Psoas muscle (tissue), 8 donors: ENCODE measurements around the gene TTC5. TPM values are rescaled to one million over a fixed set of nuclear protein-coding genes. Genes with fewer than 3 reads are reported as not detected.
A peak's percentile ranks its signal among the peaks of the same experiment; 100 is the strongest.
"Not testable (repeated sequence)": the region's sequence is repeated elsewhere in the genome, so short reads cannot be mapped to it uniquely, and the experiment has no call there.

Experiments used
- ATAC-seq, 4 donors: fragments of 200-7000 bp; cut with Tn5 transposase; one replicate each; pipeline ENCODE4 v1.9.1; 2020; ENCODE audit warnings: moderate library complexity in 3 of 4, mild to moderate bottlenecking in 2 of 4
- DNase-seq, 2 donors: peaks; one replicate each; pipeline ENCODE4 v3.0.0-alpha.2; 2020
- H3K27ac ChIP-seq: fragments of 200-600 bp; one replicate; pipeline ENCODE4 v1.8.0; 2022
- H3K27me3 ChIP-seq, 3 donors: fragments of 200-600 bp in 1 of 3; one replicate each; pipeline versions ENCODE4 v1.6.1 to v1.8.0; 2013 to 2022; ENCODE audit warnings: low read length in 2 of 3, mild to moderate bottlenecking in 2 of 3, moderate library complexity in 1 of 3; ENCODE audit not compliant: insufficient read depth in 3 of 3
- H3K36me3 ChIP-seq, 2 donors: fragments of 200-600 bp in 1 of 2; one replicate each; pipeline versions ENCODE4 v1.6.1 to v1.8.0; 2013 to 2022; ENCODE audit warnings: low read depth in 1 of 2, mild to moderate bottlenecking in 1 of 2, moderate library complexity in 1 of 2; ENCODE audit not compliant: insufficient read depth in 1 of 2
- H3K4me1 ChIP-seq: fragments of 200-600 bp; one replicate; pipeline ENCODE4 v1.8.0; 2022
- H3K4me3 ChIP-seq: fragments of 200-600 bp; one replicate; pipeline ENCODE4 v1.8.0; 2022; ENCODE audit warnings: mild to moderate bottlenecking
- H3K9me3 ChIP-seq: fragments of 200-600 bp; one replicate; pipeline ENCODE4 v1.8.0; 2022
- CTCF ChIP-seq: fragments of 200-600 bp; IDR thresholded peaks from one replicate; pipeline ENCODE4 v1.8.0; 2022; ENCODE audit warnings: antibody characterized with exemption
- WGBS, 3 donors: extraction: QIAGEN DNeasy Blood & Tissue Kit; methylation state at CpG; one replicate each; pipeline versions ENCODE4 v1.1.6 to v1.1.7; 2013; 5-methylcytosine and 5-hydroxymethylcytosine counted together
- intact Hi-C, 2 donors: fragments of 100-400 bp; cut with DNase I; formaldehyde crosslinking; loops; one replicate each; pipeline versions ENCODE4 v1.11.0 to v1.14.2; 2022
- polyA plus RNA-seq, 3 donors: library from polyadenylated mRNA; stranded (reverse); fragments of 200-250 nt; gene quantifications; one replicate each; pipeline ENCODE4 v1.2.3, GENCODE V29; 2013
- total RNA-seq, 4 donors: library from RNA; stranded (reverse); fragmentation: NEBNext Ultra II Directional in 2 of 4; extraction: Animal tissue kit (Norgen Biotek cat#: 25700) in 2 of 4; gene quantifications; one replicate each; pipeline versions ENCODE4 v1.2.1 to v1.2.4, GENCODE V29; 2021 to 2023
- donor health status: healthy with polysubstance abuse.
- donor health status: DM: no; HTN: no; CAD: no; lungs with moderate emphysema.
- donor health status: Bipolar disorder and iron deficiency.
- donor health status: healthy.
- donor health status: DM: yes; HTN: yes; CAD: no.
- donor health status: DM: no; HTN: no; CAD: no.
- donor health status: DM: no; HTN: no; CAD: no.
- donor health status: DM: yes; HTN: yes; CAD: no.

Gene TTC5
- total and polyA plus RNA-seq, 7 donors: 3.2 to 10.4 (median 6.2) TPM

GRCh38 chr14:20341646-20342045 lies 35.9 kb upstream of the TTC5 start:
- 57 to 70% (median 57%) methylated on average over 2 of the region's 2 CpGs for WGBS, 3 donors
- no peaks in the 10 kb centered on the region for H3K27me3 ChIP-seq
- H3K4me1 ChIP-seq: peaks cover 4% of the 10 kb centered on the region
- ATAC-seq: no peak
- DNase-seq: no peak
- peaks cover 2 to 19% of the 10 kb centered on the region in 2 donors for H3K36me3 ChIP-seq
- H3K27ac ChIP-seq: peak overlapping the region; percentile 93
- peak overlapping the region; percentile 90 for H3K4me3 ChIP-seq
- intact Hi-C loops: loop anchor here (2.0 to 5.0 kb wide), 2 partner anchors 113 to 121 kb away; partner anchors contain the start of genes APEX1 (in 1 of the 2), OSGEP (in 1 of the 2) and PIP4P1 (in 1 of the 2)
- TF ChIP-seq CTCF: no peak
- no peaks in the 10 kb centered on the region for H3K9me3 ChIP-seq

GRCh38 chr14:20341032-20341431 lies 35.3 kb upstream of the TTC5 start:
- not testable (repeated sequence) for ATAC-seq, H3K4me1 ChIP-seq, H3K27me3 ChIP-seq, H3K4me3 ChIP-seq, DNase-seq, H3K9me3 ChIP-seq, H3K27ac ChIP-seq
- WGBS, 3 donors: 85 to 93% (median 88%) methylated on average over 4 of the region's 4 CpGs
- peaks cover 2 to 13% of the 10 kb centered on the region in 2 donors for H3K36me3 ChIP-seq
- intact Hi-C loops: loop anchor here in 1 of 2 donors (5.0 kb wide), 1 partner anchor 121 kb away; the partner anchor contains the start of gene PIP4P1

GRCh38 chr14:20334017-20334416 lies 28.3 kb upstream of the TTC5 start:
- H3K9me3 ChIP-seq: no peaks in the 10 kb centered on the region
- DNase-seq (no peak), ATAC-seq (no peak)
- TF ChIP-seq CTCF: no peak
- H3K27ac ChIP-seq: no peak overlapping the region
- H3K27me3 ChIP-seq: no peaks in the 10 kb centered on the region
- peaks cover 14% of the 10 kb centered on the region for H3K4me1 ChIP-seq
- intact Hi-C loops: loop anchor here in 1 of 2 donors (10.0 kb wide), 1 partner anchor 351 kb away; the partner anchor contains the start of genes ANG and RNASE4
- peaks cover 0 to 1% of the 10 kb centered on the region in 2 donors for H3K36me3 ChIP-seq
- no peak overlapping the region for H3K4me3 ChIP-seq
- WGBS, 3 donors: 82 to 85% (median 84%) methylated on average over 7 of the region's 7 CpGs

GRCh38 chr14:20333494-20333841 lies 27.7 kb upstream of the TTC5 start:
- ATAC-seq (peak in 1 of 4 donors; percentile 16), DNase-seq (no peak)
- WGBS, 3 donors: 9 to 16% (median 13%) methylated on average over 3 of the region's 3 CpGs
- Histone ChIP-seq H3K27me3 (no peaks in the 10 kb centered on the region), H3K4me1 (peaks cover 14% of the 10 kb centered on the region), H3K9me3 (no peaks in the 10 kb centered on the region), H3K4me3 (peak overlapping the region; percentile 77), H3K27ac (peak overlapping the region; percentile 85), H3K36me3 (peaks cover 0 to 7% of the 10 kb centered on the region in 2 donors)
- TF ChIP-seq CTCF: no peak
- intact Hi-C loops: loop anchor here in 1 of 2 donors (10.0 kb wide), 1 partner anchor 351 kb away; the partner anchor contains the start of genes ANG and RNASE4

GRCh38 chr14:20332788-20333493 lies 27.2 kb upstream of the TTC5 start, which contains the start of gene CCNB1IP1:
Gene CCNB1IP1, minus strand, starts transcription at chr14:20333279. Its CDS starts 16,756 bp downstream, at chr14:20316523.
- Histone ChIP-seq H3K27me3 (no peaks in the 10 kb centered on the region), H3K27ac (peak within 1 kb of the TSS; percentile 85), H3K9me3 (no peaks in the 10 kb centered on the region), H3K4me1 (peaks cover 14% of the 10 kb centered on the region), H3K36me3 (peaks cover 0 to 12% of the 10 kb centered on the region in 2 donors), H3K4me3 (peak within 1 kb of the TSS; percentile 77)
- no peak for TF ChIP-seq CTCF
- intact Hi-C loops: loop anchor here in 1 of 2 donors (10.0 kb wide), 1 partner anchor 352 kb away; the partner anchor contains the start of genes ANG and RNASE4
- ATAC-seq: peak; percentile 96 to 99 (median 98)
- peak; percentile 38 to 70 for DNase-seq
- 0% methylated on average over 19 of the region's 19 CpGs for WGBS, 3 donors
